HG03442 (cell line): Measurements from ENCODE around the gene EEA1.
"Not testable (repeated sequence)": the region's sequence is repeated elsewhere in the genome, so short reads cannot be mapped to it uniquely, and the experiment has no call there.

Source experiments
- ATAC-seq: cut with Tn5 transposase; IDR thresholded peaks from one replicate; pipeline ENCODE4 v1.9.1; 2021; ENCODE audit warnings: mild to moderate bottlenecking, moderate library complexity; ENCODE audit not compliant: unreplicated experiment

The EEA1 gene

DNA sequence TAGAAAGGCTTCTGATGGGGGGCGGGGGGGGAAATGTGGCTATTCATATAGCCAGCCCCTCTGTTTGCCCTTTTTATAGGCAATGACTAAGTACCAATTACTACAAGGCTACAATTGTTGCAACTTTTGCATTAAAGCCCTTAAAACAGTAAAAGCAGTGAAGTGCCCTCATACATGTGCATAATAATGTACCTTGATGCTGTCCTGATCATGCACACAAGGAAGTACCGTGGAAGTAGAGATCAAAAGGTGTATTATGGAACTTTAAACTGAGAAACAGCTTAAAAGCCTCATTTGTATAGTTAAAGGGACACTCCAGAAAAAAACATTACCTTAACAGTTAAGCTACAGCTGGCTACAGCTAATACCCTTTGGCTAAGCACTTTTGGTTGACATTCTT is 114.5 kb downstream of the EEA1 start:
- no peak for ATAC-seq

DNA sequence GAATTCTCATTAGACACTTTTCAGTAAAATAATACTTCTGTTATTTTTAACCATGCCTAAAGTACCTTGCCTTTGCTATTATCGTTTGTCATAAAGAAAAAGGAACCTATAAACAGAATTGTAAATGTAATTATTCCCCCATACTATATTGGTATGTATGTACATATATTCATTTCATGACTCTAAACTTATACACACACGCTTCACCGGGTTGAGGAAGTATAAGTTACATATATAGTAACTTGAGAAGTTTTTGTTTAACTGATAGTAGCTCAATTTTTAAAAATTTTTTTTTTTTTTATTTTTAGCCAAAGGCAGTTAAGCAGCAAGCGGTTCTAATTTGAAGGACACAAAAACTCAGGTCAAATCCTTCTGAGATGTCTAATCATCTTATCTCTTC is 118.7 kb downstream of the EEA1 start:
- ATAC-seq = peak; percentile 53

DNA sequence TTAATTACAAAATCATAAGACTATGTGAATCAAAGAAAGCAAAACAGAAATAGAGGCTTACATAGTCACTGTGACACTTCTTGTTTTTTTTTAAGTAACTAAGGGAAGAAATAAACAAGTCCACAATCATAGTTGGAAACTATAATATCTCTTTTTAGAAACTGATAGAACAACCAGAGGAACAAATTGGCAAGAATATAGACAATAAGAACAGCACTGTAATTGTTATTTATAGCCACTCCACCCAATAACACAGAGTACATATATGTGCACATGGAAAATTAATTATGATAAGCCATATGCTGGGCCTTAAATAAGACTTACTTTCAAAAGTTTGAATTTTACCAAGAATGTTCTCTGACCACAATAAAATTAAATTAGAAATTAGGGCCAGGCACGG is 125.2 kb downstream of the EEA1 start:
- ATAC-seq = no peak

DNA sequence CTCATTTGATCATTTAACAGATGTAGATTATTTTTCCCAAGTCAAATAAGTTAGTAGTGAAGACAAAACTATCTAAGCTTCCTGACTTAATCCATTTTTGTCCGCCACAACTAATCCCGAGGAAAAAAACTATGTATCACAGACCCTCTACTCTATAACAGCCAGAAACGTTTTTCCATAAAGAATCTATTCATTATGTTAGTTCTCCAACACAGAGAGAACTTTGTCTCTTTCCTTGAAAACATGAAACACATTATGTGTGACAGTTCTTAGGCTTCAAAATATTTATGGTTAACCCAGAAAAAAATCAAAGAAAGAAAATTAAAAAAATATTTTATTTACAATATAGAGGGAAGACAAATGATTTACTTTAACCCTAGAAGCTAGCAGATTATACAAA is 126.2 kb downstream of the EEA1 start:
- ATAC-seq = no peak

DNA sequence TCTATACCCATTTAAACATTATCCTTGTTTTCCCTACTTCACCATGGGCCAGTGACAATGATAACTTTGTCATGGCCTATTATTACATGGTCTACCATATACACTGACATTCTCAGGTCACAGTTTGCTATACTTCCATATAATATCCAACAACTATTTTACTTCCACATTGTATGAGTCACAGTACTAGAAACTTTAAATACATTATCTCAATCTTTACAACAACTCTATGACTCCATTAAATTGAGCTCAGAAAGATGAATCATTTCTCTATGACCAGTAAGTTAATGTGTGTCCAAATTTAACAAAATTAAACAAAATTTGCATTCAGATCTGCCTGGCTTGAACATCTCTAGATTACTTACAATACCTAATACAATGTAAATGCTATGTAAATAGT is 132.4 kb downstream of the EEA1 start:
- no peak for ATAC-seq

DNA sequence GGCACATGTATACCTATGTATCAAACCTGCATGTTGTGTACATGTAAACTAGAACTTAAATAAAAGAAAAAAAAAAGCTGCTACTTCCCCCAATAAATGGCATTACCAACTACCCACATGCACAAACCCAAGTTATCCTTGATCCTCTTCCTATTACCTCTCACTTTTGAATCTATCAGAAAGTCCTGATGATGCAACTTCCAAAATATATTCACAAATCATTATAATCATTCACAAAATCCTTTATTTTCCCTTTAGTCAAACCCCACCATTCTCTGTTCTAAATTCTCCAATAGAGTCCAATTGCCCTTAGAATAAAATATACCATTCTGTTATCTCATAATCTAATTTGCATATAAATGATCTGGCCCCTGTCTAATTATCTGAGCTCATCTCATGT is 134.3 kb downstream of the EEA1 start:
- no peak for ATAC-seq

DNA sequence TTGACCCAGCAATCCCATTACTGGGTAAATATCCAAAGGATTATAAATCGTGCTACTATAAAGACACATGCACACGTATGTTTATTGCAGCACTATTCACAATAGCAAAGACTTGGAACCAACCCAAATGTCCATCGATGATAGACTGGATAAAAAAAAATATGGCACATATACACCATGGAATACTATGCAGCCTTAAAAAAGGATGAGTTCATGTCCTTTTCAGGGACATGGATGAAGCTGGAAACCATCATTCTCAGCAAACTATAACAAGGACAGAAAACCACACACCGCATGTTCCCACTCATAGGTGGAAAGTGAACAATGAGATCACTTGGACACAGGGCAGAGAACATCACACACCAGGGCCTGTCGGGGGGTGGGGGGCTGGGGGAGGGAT is 134.7 kb downstream of the EEA1 start:
- not testable (repeated sequence) for ATAC-seq

DNA sequence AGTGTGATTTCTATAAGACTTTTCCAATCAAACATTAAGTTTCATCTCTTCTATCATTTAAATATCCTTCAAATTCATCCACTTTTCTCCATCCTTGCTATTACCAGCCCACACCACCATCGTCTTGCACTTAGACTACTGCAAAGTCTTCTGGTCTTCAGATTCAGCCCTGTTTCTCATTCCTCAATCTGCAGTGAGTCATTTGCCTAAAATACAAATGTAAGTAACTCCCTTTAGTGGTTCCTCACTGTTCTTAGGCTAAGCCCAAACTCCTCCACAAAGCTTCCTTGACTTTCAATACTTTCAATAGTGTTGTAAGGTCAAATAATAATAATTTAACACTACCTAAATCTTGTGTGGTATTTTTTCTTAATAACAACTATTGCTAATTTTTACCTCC is 143.1 kb downstream of the EEA1 start:
- ATAC-seq = no peak

DNA sequence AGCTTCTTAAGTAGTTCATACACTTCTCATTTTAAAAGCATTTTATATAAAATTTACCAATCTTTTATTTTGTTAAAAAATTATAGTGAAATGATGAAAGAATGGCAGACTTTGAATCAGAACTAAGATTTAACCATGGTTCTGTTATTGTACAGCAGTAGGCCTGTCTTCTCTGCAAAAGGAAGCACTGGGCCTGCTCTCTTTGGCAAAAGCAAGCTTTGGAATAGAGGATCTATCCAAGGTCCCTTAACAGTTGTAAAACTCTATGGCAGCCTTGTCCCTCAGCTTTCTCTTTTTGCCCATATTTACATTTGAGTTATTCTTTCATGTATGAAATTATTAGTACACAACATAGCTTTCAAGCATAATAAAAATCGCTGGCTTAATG is 143.5 kb downstream of the EEA1 start:
- ATAC-seq = no peak

DNA sequence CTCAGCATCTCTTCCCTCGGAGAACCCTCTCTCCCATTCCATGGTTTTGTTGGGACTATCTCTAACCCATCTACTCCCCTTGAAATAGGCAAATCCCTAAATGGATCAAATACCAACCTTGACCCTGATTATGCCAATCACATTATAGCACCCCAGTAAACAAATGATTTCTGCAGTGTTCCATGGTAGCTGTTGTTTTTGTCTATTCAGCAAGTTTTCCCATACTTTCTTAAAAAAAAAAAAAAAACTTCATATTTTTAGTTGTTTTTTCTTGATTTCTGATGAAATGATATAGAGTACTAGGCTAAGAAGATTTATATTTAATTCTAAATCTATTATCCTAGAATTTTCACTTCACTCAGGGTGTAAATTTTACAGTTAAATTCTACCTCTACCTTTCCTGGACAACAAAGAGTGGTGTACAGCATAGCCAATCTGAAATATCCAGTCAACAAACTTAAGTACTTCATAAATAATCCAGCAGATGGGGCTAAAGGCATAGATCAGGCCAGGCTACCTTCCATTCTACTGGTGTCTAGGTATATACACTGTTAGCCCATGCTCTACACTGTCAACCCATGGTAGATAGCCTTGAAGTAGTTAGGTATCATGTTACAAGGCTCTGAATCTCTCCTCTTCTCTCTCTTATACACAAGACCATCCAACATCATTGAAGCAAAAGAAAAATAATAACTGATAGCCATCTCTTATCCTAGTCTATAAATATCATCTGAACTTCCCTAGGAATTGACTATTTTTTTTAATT is 144.1 kb downstream of the EEA1 start:
- peak; percentile 97 for ATAC-seq

DNA sequence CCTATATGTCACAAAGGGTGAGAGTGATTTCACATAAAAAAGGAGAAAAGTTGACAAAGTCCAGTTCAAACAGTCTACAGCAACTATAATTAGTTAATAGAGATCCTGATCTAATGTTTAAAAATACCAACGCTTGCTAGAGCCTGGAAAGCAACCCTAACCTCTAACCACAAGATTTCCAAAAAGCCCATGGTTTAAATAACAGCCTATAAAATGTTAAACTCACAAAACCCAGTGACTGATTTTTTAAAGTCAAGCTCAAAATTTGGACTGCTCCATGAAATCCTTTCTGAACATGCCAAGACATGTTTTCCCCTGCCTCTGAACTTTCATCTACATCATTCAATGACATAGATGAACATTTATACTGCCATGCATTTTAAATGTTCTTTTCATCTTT is 144.7 kb downstream of the EEA1 start:
- ATAC-seq = no peak

DNA sequence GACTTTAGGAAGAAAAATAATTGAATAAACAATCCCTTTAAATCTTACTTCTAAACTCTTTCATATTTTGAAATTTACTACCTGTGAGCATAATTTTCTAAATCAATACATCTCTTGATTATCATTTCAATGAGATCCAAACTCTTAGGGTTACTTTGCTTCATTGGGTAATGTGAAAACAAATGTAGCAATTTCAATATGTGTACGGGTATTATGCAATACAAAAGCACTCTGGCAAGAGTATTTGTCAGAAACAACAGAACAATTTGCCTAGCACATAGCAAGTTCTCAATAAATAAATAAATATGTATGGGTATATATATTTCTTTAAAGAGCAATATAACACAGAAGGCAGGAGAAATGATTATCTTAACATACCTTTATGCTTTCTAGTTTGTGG is 149.2 kb downstream of the EEA1 start:
- ATAC-seq = no peak

DNA sequence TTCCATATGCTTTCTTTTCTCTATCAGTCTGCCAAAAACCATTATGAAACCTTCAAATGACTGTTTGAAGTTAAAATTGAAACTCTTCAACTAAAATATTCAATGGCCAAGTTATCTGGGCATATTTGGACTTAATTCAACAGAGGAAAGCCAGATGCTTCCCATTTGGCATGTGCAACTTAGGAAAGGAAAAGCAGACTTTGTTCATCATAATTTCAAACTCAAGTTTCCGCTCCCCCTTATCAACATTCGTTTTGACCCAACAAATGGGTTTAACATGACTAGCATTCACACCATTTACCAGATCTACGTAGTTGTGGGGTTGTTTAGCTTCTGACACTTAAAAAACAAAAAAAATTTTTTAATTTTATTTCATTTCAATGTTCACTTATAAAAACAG is 150.6 kb downstream of the EEA1 start:
- no peak for ATAC-seq

DNA sequence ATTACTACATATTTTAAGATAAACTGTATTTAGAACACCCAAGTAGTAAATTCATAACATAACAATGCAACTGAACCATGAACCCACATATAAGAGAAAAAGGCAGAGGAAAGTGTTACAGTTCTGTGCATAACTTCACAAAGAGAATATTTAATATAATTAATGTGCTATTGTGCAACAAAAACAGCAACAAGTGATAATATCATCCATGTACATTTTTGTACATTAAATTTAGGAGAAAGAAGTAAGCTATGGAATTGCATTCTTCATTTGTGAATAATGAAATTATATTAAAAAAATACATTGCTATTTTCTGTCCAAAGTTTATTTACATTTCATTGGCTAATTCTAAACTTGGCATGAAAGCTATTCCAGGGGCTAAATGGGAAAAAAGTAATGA is 153.7 kb downstream of the EEA1 start:
- ATAC-seq = no peak

DNA sequence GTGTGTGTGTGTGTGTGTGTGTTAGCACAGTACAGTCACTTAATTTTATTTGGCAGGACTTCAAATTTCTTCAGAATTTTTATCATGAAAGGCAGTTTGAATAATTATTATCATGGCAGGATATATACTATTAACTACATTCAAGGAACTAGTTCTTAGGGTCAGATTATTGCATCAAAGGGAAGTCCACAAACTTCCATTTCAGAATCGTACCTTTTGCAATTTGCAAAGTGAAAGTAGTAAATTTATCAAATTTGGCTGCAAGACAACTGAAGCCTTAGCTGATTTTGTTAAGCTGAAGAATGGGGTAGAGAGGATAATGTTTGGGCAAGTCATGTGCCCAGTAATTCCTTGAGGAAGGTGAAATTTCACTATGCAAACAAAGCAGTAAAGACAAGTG is 158.1 kb downstream of the EEA1 start:
- ATAC-seq = no peak

DNA sequence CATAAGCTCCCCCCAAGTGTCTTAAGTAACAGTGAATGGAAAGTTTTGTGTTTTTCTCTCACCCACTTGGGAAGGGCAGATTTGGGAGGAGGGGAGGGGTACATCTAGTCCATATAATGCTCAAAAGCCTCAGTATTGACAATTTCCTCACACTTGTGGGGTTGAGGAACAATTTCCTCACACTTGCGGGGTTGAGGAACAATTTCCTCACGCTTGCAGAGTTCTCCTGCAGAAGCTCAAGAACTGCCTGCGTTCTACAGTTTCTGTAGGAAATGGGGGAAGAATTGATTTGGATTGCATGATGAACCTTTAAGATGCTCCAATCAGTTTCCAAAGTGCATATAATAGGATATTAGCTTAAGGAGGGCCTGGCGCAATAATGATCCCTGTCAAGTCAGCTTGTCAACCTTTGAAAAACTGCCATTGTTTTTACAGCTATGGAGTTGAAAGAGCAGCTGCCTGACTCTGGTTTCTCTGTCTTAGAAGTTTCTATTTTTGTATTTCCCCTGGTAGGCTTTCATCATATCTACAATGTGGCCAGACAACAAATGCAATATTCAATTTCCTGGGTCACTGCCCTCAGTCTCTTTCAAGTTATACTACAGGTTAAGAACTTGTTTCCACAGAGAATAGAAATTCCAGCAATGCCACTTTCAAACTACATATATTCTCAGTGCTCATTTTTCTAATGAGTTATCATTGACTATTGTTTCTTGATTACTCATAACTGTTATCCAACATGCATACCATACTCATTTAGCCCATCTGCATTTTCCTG is 159.8 kb downstream of the EEA1 start:
- ATAC-seq = peak; percentile 83

DNA sequence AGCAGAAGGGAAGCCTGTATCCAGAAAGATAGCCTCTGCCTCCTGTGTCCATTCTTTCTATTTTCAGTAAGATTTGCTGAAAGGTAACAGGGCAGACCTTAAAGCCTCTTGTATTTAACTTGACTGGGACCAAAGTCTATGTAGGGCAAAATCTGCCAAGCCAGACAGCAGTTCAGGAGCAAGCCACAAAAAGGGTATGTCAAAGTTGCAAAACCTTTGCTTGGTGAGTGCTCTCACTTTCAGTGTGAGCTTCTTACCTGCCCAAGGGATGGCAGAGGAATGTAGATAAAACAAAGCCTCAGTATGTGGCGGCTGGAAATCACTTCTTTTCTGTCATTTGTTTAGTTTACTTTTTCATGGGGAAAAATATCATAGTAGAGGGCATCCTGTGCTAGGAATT is 163.2 kb downstream of the EEA1 start:
- no peak for ATAC-seq

DNA sequence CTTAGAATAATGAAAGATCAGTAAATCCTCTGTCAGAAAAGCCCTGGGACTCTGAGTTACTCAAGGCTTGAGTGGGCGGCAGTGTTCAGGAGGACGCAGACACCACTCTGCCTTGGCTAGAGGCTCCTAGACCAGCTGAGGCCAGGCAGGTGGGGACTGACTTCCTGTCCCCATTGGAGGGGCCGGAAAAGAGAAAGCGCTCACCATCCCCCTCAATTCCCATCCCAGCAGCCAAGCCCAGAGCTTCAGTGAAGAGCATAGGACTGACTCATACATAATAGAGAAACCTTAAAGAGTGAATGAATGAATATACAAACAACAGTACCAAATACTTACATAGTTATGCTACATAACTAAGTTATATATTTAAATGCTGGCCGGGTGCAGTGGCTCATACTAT is 164.3 kb downstream of the EEA1 start:
- ATAC-seq = no peak

DNA sequence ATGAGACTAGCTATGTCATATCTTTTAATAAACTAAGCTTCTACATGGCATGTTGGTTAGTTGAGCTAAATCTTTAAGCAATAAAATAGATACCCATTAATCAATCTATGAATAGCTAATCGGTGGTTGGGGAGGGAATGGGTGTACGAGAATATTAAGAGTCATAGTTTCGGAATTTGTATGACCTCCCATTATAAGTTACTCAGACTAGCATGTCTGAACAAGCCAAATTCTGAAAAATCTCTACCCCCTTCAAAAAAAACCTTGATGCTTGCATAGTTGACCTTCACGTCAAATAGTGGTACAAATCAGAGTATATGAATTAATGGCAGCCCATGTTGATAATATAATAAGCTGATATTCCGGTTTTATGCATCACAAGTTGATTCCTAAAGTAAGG is 166.3 kb downstream of the EEA1 start:
- ATAC-seq = no peak

DNA sequence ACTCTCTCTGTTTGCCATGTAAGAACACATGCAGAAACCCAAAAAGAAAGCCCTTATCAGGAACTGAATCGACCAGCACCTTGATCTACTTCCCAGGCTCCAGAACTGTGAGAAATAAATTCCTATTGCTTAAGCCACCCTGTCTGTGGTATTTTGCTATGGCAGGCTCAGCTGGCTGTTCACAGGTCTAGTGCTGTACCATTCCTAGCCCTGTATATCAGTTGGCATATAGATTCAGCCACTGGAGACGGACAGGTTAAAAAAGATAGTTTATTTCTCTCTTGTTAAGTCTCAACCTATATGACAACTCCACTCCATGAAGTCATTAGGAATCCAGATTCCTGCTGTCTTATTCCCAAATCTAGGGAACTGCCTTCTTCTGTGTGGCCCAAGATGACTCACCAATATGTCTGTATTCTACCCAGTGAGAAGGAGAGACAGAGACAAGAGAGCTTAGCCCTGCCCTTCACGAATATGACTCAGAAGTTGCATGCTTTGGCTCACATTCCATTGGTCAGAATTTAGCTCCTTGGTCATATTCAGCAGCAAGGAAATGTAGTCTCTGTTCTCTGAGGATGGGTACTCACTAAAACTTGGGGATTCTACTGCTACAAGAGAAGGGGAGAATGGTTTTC is 169.3 kb downstream of the EEA1 start:
- ATAC-seq = no peak

DNA sequence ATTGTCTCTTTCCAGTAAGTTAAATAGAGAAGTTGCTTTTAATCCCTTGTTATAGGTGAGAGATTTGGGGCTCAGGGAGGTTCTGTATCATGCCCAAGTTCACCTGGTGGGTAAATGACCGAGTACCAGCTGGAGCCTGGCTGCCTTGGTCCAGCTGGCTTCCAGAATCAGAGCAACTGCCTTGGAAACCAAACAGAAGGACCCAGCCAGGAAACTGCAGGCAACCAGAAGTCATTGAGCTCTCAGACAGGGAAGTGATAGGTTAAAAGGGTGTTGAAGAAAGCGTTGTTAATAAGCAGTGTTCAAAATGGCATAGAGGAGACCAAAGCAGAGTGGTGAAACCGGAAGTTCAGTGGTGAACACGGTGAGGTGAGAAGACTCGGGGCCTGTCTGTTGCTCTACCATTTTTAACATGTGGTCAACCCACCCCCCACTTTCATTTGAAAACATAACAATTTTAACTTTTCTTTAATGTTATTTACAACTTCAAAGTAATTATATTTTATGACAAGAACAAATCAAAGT is 171.4 kb downstream of the EEA1 start:
- no peak for ATAC-seq
